Measurements from ENCODE around the gene LPAR3.

The LPAR3 gene

GRCh38 chr1:84920159-84920558, 27.2 kb upstream of the LPAR3 start:
- H3K4me1 ChIP-seq (ENCODE audit: low read length), result no peaks in the 10 kb centered on the region
- no peaks in the 10 kb centered on the region for H3F3A ChIP-seq (ENCODE audit: insufficient read depth, low read length)
- H3K79me2 ChIP-seq (ENCODE audit: low read length), result no peaks in the 10 kb centered on the region
- H4K20me1 ChIP-seq (ENCODE audit: insufficient read depth, low read length), result no peaks in the 10 kb centered on the region
- H3K9me3 ChIP-seq (replicated peaks; ENCODE audit: insufficient read depth, low read length), result no peaks in the 10 kb centered on the region
- no peaks in the 10 kb centered on the region for H3K9me2 ChIP-seq (replicated peaks; ENCODE audit: insufficient read depth, low read length)
- no peak overlapping the region for H2AFZ ChIP-seq (ENCODE audit: low read length)
- no peak overlapping the region for H3K9ac ChIP-seq (ENCODE audit: low read length)
- H3K36me3 ChIP-seq (replicated peaks; ENCODE audit: insufficient read depth, low read length), result no peaks in the 10 kb centered on the region
- H3K4me3 ChIP-seq (ENCODE audit: low read length), result no peak overlapping the region
- TF ChIP-seq EZH2phosphoT487 (IDR thresholded peaks at IDR 0.05; ENCODE audit: low read length) (no peak), CTCF (IDR thresholded peaks at IDR 0.05; ENCODE audit: low read length) (no peak), EZH2 (optimal IDR thresholded peaks at IDR 0.05; ENCODE audit: low read depth, low read length) (no peak)
- DNase-seq, result no peak
- no peak overlapping the region for H3K4me2 ChIP-seq (ENCODE audit: low read depth, low read length)
- H3K27ac ChIP-seq (ENCODE audit: low read length), result no peak overlapping the region
- no peaks in the 10 kb centered on the region for H3K27me3 ChIP-seq (replicated peaks; ENCODE audit: insufficient read depth, low read length)

GRCh38 chr1:84919461-84919970, 26.5 kb upstream of the LPAR3 start:
- Histone ChIP-seq H3K9me2 (replicated peaks; ENCODE audit: insufficient read depth, low read length) (no peaks in the 10 kb centered on the region), H3K27me3 (replicated peaks; ENCODE audit: insufficient read depth, low read length) (no peaks in the 10 kb centered on the region), H4K20me1 (ENCODE audit: insufficient read depth, low read length) (no peaks in the 10 kb centered on the region), H3K9ac (ENCODE audit: low read length) (no peak overlapping the region), H3K4me2 (ENCODE audit: low read depth, low read length) (no peak overlapping the region), H3K79me2 (ENCODE audit: low read length) (no peaks in the 10 kb centered on the region), H3K9me3 (replicated peaks; ENCODE audit: insufficient read depth, low read length) (no peaks in the 10 kb centered on the region), H3K36me3 (replicated peaks; ENCODE audit: insufficient read depth, low read length) (no peaks in the 10 kb centered on the region), H3K27ac (ENCODE audit: low read length) (no peak overlapping the region), H3K4me3 (ENCODE audit: low read length) (no peak overlapping the region), H2AFZ (ENCODE audit: low read length) (no peak overlapping the region), H3F3A (ENCODE audit: insufficient read depth, low read length) (no peaks in the 10 kb centered on the region), H3K4me1 (ENCODE audit: low read length) (no peaks in the 10 kb centered on the region)
- TF ChIP-seq EZH2phosphoT487 (IDR thresholded peaks at IDR 0.05; ENCODE audit: low read length) (no peak), CTCF (IDR thresholded peaks at IDR 0.05; ENCODE audit: low read length) (no peak)
- no peak for DNase-seq

GRCh38 chr1:84918726-84919336, 25.8 kb upstream of the LPAR3 start:
- H3K36me3 ChIP-seq (replicated peaks; ENCODE audit: insufficient read depth, low read length), result no peaks in the 10 kb centered on the region
- H3K9me3 ChIP-seq (replicated peaks; ENCODE audit: insufficient read depth, low read length), result no peaks in the 10 kb centered on the region
- H3K9me2 ChIP-seq (replicated peaks; ENCODE audit: insufficient read depth, low read length), result no peaks in the 10 kb centered on the region
- no peaks in the 10 kb centered on the region for H4K20me1 ChIP-seq (ENCODE audit: insufficient read depth, low read length)
- DNase-seq, result no peak
- no peak for TF ChIP-seq CTCF (IDR thresholded peaks at IDR 0.05; ENCODE audit: low read length)
- TF ChIP-seq EZH2 (optimal IDR thresholded peaks at IDR 0.05; ENCODE audit: low read depth, low read length), result no peak
- TF ChIP-seq EZH2phosphoT487 (IDR thresholded peaks at IDR 0.05; ENCODE audit: low read length), result no peak
- no peaks in the 10 kb centered on the region for H3K79me2 ChIP-seq (ENCODE audit: low read length)
- no peak overlapping the region for H3K27ac ChIP-seq (ENCODE audit: low read length)
- no peaks in the 10 kb centered on the region for H3F3A ChIP-seq (ENCODE audit: insufficient read depth, low read length)
- no peak overlapping the region for H3K4me2 ChIP-seq (ENCODE audit: low read depth, low read length)
- H3K27me3 ChIP-seq (replicated peaks; ENCODE audit: insufficient read depth, low read length), result no peaks in the 10 kb centered on the region
- H2AFZ ChIP-seq (ENCODE audit: low read length), result no peak overlapping the region
- no peak overlapping the region for H3K9ac ChIP-seq (ENCODE audit: low read length)
- no peak overlapping the region for H3K4me3 ChIP-seq (ENCODE audit: low read length)
- no peaks in the 10 kb centered on the region for H3K4me1 ChIP-seq (ENCODE audit: low read length)

Data from MM.1S (cell line).